GM11168 (cell line): ENCODE data around the gene MRI1.

ENCODE experiments used
- in situ Hi-C: fragments of 300-500 bp; cut with MboI; formaldehyde crosslinking; loops from one replicate; pipeline ENCODE4 v1.12.0; 2022; ENCODE audit warnings: low sequenced_read_pairs; ENCODE audit not compliant: unreplicated experiment

MRI1 gene

GRCh38 chr19:13817018-13817614, 52.8 kb downstream of the MRI1 start:
- in situ Hi-C loops, result no loop called here

GRCh38 chr19:13817615-13818371, 53.5 kb downstream of the MRI1 start:
- in situ Hi-C loops, result no loop called here

- in situ Hi-C loops, result no loop called here
Measured at GRCh38 chr19:13819238-13819637, 54.9 kb downstream of the MRI1 start.

GRCh38 chr19:13821292-13821691, 57.0 kb downstream of the MRI1 start:
- in situ Hi-C loops, result no loop called here

- in situ Hi-C loops, result no loop called here
Measured at GRCh38 chr19:13823256-13823655, 58.9 kb downstream of the MRI1 start.
